ENCODE data around the gene PACRG.

PACRG gene

GRCh38 chr6:163345931-163346330 lies 618.2 kb downstream of the PACRG start:
- TF ChIP-seq CTCF (conservative IDR thresholded peaks at IDR 0.05; ENCODE audit: low read depth, low read length): no peak

GRCh38 chr6:163346497-163346961 lies 618.8 kb downstream of the PACRG start:
- H3K4me3 ChIP-seq (ENCODE audit: low read depth, low read length): no peak overlapping the region
- DNase-seq (ENCODE audit: low read depth): no peak
- TF ChIP-seq CTCF (conservative IDR thresholded peaks at IDR 0.05; ENCODE audit: low read depth, low read length): no peak

More at GRCh38 chr6:163345931-163346330, 618.2 kb downstream of the PACRG start:
- DNase-seq (ENCODE audit: low read depth): no peak
- H3K4me3 ChIP-seq (ENCODE audit: low read depth, low read length): no peak overlapping the region

- no peak overlapping the region for H3K4me3 ChIP-seq (ENCODE audit: low read depth, low read length)
- no peak for DNase-seq (ENCODE audit: low read depth)
- TF ChIP-seq CTCF (conservative IDR thresholded peaks at IDR 0.05; ENCODE audit: low read depth, low read length): no peak
Observed at GRCh38 chr6:163347021-163347446, 619.3 kb downstream of the PACRG start.

- no peak overlapping the region for H3K4me3 ChIP-seq (ENCODE audit: low read depth, low read length)
- no peak for TF ChIP-seq CTCF (conservative IDR thresholded peaks at IDR 0.05; ENCODE audit: low read depth, low read length)
- DNase-seq (ENCODE audit: low read depth): no peak
Observed at GRCh38 chr6:163348789-163349680, 621.3 kb downstream of the PACRG start.

- no peak overlapping the region for H3K4me3 ChIP-seq (ENCODE audit: low read depth, low read length)
- no peak for DNase-seq (ENCODE audit: low read depth)
- TF ChIP-seq CTCF (conservative IDR thresholded peaks at IDR 0.05; ENCODE audit: low read depth, low read length): no peak
Observed at GRCh38 chr6:163349696-163350095, 621.9 kb downstream of the PACRG start.

GRCh38 chr6:163351013-163351412 lies 623.2 kb downstream of the PACRG start:
- no peak overlapping the region for H3K4me3 ChIP-seq (ENCODE audit: low read depth, low read length)
- DNase-seq (ENCODE audit: low read depth): no peak
- TF ChIP-seq CTCF (conservative IDR thresholded peaks at IDR 0.05; ENCODE audit: low read depth, low read length): no peak

All from choroid plexus epithelial cell (primary cell).